Activated naive CD8-positive, alpha-beta T cell treated with anti-CD3 and anti-CD28 coated beads for 36 hours (primary cell): ENCODE results near the gene AKNAD1. TPM values are rescaled to one million over a fixed set of nuclear protein-coding genes. Genes with fewer than 3 reads are reported as not detected.

Experiments used
- DNase-seq: peaks from one replicate; pipeline ENCODE4 v3.0.0; 2021
- H3K27ac Mint-ChIP-seq: one replicate; pipeline ENCODE4 v1.8.0; 2022; ENCODE audit warnings: mild to moderate bottlenecking, moderate library complexity, mixed read lengths
- H3K27me3 Mint-ChIP-seq: one replicate; pipeline ENCODE4 v1.8.0; 2022; ENCODE audit warnings: mild to moderate bottlenecking, mixed read lengths
- H3K36me3 Mint-ChIP-seq: one replicate; pipeline ENCODE4 v1.8.0; 2021; ENCODE audit warnings: mild to moderate bottlenecking, mixed read lengths
- H3K4me1 Mint-ChIP-seq: one replicate; pipeline ENCODE4 v1.8.0; 2021; ENCODE audit warnings: mixed read lengths
- H3K4me3 Mint-ChIP-seq: one replicate; pipeline ENCODE4 v1.8.0; 2022; ENCODE audit warnings: mild to moderate bottlenecking, moderate library complexity, mixed read lengths
- H3K9me3 Mint-ChIP-seq: one replicate; pipeline ENCODE4 v1.8.0; 2022; ENCODE audit warnings: mixed read lengths
- total RNA-seq, 2 experiments: library from RNA; stranded (reverse); gene quantifications; one replicate each; pipeline ENCODE4 v1.2.3, GENCODE V29; 2021

The AKNAD1 gene
- total RNA-seq, 2 experiments from 2014 or later: not detected

DNA sequence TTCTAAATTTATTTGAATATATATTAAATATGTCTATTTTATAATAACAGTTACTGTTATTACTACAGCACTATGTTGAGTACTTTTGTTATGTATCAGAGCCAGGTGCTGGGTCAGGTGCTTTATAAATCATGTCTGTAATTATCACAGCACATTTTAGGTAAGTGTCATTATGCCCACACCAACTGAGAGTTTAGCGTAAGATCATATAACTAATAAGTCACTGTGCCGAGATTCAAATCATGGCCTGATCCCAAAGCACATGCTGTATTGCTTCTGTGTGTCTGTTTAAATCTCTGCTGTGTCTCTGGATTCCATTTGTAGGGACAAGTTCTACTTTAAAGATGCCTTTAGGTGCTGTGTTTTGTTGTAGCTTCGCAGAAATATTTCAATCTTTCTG lies 21.8 kb upstream of the AKNAD1 start:
- Mint-ChIP-seq H3K36me3 (no peaks in the 10 kb centered on the region), H3K4me1 (peaks cover 9% of the 10 kb centered on the region), H3K27ac (no peak overlapping the region), H3K27me3 (peaks cover 29% of the 10 kb centered on the region), H3K9me3 (no peaks in the 10 kb centered on the region), H3K4me3 (no peak overlapping the region)
- DNase-seq: no peak

- H3K27ac Mint-ChIP-seq: no peak overlapping the region
Measured at GRCh38 chr1:108878160-108878469, 21.2 kb upstream of the AKNAD1 start.

DNA sequence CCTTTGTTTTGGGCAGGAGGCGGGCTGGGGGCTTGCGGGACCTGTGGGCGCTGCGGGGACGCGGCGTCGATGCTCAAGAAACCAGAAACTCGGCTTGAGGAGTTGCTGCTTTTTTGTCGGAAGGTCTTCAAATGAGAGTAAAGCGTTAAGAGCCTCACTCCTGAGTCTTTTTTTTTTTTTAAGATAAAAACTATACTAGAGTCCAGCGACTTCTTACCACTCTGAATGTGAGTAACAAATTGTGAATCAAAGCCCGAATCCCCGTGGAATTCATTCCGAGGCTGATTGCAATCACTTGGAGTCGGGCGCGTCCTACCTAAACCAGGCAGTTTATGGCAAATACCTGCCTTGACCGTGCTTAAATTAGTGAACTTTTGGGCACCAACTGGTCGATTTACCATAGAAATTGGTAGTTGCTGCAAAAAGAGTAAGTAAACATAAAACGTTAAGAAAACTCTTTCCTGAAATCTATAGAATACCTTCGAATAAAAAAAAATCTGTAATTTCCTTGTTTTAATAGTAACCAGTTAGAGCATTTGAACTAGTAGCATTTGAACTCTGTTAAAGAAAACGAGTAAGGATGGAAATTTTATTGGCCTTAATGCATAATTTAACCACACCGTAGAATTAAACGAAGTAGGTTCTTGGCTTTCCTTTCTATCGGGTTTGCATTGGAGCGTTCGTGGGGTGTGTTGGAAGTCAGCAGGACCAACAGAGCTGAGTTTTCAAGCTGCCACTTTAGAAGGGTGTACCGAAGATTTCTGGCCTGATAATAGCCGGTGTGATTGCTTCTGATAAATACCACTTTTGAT lies 20.7 kb upstream of the AKNAD1 start:
- Mint-ChIP-seq H3K9me3 (no peaks in the 10 kb centered on the region), H3K27me3 (peaks cover 28% of the 10 kb centered on the region), H3K4me1 (peaks cover 9% of the 10 kb centered on the region), H3K36me3 (no peaks in the 10 kb centered on the region), H3K4me3 (peak overlapping the region; percentile 89), H3K27ac (no peak overlapping the region)
- DNase-seq: no peak

More at GRCh38 chr1:108878160-108878469, 21.2 kb upstream of the AKNAD1 start:
- DNase-seq: no peak
- Mint-ChIP-seq H3K36me3 (no peaks in the 10 kb centered on the region), H3K9me3 (no peaks in the 10 kb centered on the region), H3K4me1 (peaks cover 9% of the 10 kb centered on the region), H3K4me3 (peak overlapping the region; percentile 89), H3K27me3 (peaks cover 28% of the 10 kb centered on the region)

GRCh38 chr1:108871050-108871724 lies 14.3 kb upstream of the AKNAD1 start:
- H3K4me3 Mint-ChIP-seq: no peak overlapping the region
- no peaks in the 10 kb centered on the region for H3K9me3 Mint-ChIP-seq
- peaks cover 21% of the 10 kb centered on the region for H3K27me3 Mint-ChIP-seq
- DNase-seq: no peak
- no peaks in the 10 kb centered on the region for H3K4me1 Mint-ChIP-seq
- no peaks in the 10 kb centered on the region for H3K36me3 Mint-ChIP-seq
- H3K27ac Mint-ChIP-seq: no peak overlapping the region

DNA sequence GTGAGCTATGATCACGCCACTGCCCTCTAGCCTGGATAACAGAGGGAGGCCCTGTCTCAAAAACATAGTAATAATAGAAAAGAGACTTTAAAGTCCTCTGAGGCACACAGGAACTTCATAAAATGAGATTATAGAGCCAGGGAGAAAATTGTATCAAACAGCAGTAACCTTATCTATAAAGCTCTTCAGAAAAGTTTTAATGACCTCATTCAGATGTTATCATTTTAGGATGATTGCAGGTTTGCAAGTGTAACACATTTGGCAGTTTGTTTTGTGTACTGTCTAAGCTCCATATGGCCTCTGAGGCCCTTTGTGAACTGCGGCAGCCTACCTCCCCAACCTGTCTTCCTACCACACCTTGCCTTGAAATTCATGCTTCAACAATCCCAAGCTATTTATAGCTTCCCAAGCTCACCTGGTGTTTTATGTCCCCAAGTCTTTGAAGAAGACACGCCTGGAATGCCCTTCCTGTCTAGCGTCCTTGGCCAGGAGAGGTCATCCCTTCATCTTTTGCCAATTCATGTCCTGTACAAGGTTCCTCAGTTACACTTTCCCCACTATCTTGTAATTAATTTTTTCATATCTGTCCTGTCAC lies 8.5 kb upstream of the AKNAD1 start:
- Mint-ChIP-seq H3K9me3 (no peaks in the 10 kb centered on the region), H3K27ac (no peak overlapping the region), H3K4me3 (no peak overlapping the region), H3K36me3 (no peaks in the 10 kb centered on the region), H3K4me1 (peaks cover 4% of the 10 kb centered on the region), H3K27me3 (peaks cover 13% of the 10 kb centered on the region)
- no peak for DNase-seq

DNA sequence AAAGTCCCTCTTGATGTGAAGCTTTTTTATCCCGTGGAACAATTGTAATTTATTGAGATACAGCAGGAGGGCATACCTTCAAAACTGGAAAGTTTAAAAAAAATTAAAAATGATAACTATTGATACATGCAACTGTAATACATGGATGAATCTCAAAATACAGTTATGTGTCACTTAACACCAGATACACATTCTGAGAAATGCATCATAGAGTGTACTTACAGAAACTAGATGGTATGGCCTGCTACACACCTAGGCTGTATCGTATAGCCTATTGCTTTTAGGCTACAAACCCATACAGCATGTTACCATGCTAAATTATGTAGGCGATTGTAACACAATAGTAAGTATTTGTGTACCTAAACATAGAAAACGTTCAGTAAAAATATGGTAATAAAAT lies 7.1 kb upstream of the AKNAD1 start:
- peaks cover 4% of the 10 kb centered on the region for H3K4me1 Mint-ChIP-seq
- no peak for DNase-seq
- no peak overlapping the region for H3K4me3 Mint-ChIP-seq
- peaks cover 13% of the 10 kb centered on the region for H3K27me3 Mint-ChIP-seq
- H3K36me3 Mint-ChIP-seq: no peaks in the 10 kb centered on the region
- no peak overlapping the region for H3K27ac Mint-ChIP-seq
- no peaks in the 10 kb centered on the region for H3K9me3 Mint-ChIP-seq

- no peaks in the 10 kb centered on the region for H3K36me3 Mint-ChIP-seq
- no peak overlapping the region for H3K27ac Mint-ChIP-seq
- no peak overlapping the region for H3K4me3 Mint-ChIP-seq
- no peak for DNase-seq
- H3K27me3 Mint-ChIP-seq: peaks cover 10% of the 10 kb centered on the region
- H3K9me3 Mint-ChIP-seq: no peaks in the 10 kb centered on the region
- peaks cover 6% of the 10 kb centered on the region for H3K4me1 Mint-ChIP-seq
Measured at GRCh38 chr1:108862698-108863477, 6.0 kb upstream of the AKNAD1 start.

DNA sequence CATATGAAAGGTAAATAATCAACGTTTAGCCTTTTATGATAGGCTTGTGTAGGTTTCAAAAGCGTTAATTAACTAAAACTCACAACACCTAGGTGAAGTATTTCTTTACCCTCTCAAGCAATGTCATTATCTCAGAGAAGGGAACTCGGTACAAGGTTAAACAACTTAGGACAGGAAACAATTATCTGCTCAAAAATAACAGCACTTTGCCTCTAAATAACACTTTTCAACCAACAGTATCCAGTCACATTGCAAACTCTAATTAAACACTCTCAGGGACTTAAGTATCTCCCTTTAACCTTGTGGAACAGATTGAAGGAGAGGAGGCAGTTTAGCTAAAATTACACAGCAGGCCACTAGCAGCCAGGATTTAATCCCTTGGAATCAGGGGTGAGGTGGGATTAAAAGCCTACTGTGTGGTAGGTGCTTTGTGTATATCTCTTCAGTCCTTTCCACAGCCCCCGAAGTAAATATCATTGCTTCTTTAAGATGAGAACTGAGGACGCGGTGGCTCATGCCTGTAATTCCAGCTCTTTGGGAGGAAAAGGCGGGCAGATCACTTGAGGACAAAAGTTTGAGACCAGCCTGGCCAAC lies 5.2 kb upstream of the AKNAD1 start:
- Mint-ChIP-seq H3K27me3 (peaks cover 4% of the 10 kb centered on the region), H3K4me3 (no peak overlapping the region), H3K9me3 (no peaks in the 10 kb centered on the region), H3K27ac (no peak overlapping the region), H3K4me1 (peaks cover 6% of the 10 kb centered on the region), H3K36me3 (no peaks in the 10 kb centered on the region)
- DNase-seq: no peak

DNA sequence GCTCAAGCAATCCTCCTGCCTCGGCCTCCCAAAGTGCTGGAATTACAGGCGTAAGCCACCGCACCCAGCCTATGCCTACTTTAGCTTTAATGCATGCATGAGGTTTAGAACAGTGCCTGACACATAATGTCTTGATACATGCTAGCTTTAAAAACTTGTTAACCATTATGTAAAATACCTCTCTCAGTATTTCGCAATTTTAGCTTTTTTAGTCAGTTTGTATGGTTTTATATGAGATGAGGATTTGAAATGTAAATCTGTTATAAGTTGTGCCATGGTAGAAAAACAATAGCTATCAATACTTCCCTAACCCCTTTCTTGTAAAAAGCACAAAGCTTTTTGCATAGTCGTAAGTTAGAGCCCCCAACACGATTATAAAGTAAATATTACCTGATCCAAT lies 4.7 kb upstream of the AKNAD1 start:
- Mint-ChIP-seq H3K4me1 (peaks cover 6% of the 10 kb centered on the region), H3K27me3 (peaks cover 1% of the 10 kb centered on the region), H3K9me3 (no peaks in the 10 kb centered on the region), H3K36me3 (no peaks in the 10 kb centered on the region), H3K4me3 (no peak overlapping the region), H3K27ac (no peak overlapping the region)
- no peak for DNase-seq

DNA sequence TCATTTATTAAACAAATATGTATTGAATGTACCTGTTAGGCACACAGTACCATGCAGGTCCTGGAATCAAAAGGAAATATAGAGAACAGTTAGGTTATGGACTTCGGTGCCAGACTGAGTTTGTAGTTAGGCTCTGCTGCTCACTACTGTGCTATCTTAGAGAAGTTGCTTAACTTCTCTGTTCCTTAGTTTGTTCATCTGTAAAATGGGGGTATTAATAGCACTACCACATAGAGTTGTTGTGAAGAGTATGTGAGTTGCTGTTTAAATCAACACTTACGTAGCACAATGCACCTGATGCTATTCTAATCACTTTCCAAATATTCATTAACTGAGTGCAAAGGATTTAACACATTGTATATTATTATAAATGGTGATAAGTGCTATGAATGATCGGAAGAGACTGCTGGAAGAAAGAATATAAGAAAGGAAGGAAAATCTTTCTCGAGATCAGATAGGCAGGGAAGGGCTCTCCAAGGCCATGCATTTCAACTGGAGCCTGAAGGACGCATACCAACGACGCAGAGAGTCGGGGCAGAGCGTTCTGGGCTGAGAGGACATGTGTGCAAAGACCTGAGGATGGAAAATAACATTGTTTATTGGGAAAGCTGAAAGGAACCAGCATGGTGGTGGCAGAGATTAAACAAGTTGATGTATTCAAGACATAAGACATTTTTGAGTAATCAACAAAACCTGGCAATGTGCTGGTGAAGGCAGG lies 3.5 kb upstream of the AKNAD1 start:
- H3K27me3 Mint-ChIP-seq: no peaks in the 10 kb centered on the region
- H3K27ac Mint-ChIP-seq: no peak overlapping the region
- H3K4me1 Mint-ChIP-seq: peaks cover 6% of the 10 kb centered on the region
- no peaks in the 10 kb centered on the region for H3K36me3 Mint-ChIP-seq
- no peaks in the 10 kb centered on the region for H3K9me3 Mint-ChIP-seq
- H3K4me3 Mint-ChIP-seq: no peak overlapping the region
- DNase-seq: no peak

DNA sequence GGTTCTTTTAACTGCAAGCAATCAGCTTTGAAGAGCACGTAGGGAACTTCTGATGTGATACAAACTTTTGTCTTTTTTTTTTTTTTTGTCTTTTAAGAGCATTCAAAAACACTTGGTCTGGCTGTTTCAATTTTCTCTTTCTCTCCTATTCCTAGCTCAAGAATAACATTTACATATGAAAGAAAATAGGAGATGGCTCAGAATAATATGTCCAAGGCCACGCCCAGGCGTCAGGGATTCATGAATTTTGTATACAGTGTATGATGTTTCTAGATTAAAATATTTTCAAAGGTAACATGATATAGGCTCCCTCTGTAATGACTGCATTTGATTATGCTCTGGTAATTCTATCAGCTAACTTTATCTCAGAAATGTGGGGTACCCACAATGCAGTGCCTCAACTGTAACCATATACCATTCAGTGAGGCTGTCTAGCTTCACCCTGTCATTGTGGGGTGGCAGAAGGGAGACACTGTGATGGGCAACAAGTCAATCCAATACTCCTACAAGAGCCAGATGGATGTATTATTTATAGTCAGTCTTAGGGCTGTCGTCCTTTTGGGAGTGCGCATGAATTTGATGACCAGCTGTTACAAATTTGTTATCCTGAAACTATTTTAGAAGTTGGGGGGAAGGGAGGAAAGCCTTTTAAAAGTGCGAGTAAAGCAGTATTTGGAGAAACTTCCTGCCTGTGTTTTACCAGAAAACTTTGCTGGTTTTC lies 1.5 kb upstream of the AKNAD1 start:
- Mint-ChIP-seq H3K27me3 (peaks cover 4% of the 10 kb centered on the region), H3K27ac (no peak overlapping the region), H3K9me3 (no peaks in the 10 kb centered on the region), H3K36me3 (no peaks in the 10 kb centered on the region), H3K4me3 (no peak overlapping the region), H3K4me1 (peaks cover 6% of the 10 kb centered on the region)
- DNase-seq: no peak

DNA sequence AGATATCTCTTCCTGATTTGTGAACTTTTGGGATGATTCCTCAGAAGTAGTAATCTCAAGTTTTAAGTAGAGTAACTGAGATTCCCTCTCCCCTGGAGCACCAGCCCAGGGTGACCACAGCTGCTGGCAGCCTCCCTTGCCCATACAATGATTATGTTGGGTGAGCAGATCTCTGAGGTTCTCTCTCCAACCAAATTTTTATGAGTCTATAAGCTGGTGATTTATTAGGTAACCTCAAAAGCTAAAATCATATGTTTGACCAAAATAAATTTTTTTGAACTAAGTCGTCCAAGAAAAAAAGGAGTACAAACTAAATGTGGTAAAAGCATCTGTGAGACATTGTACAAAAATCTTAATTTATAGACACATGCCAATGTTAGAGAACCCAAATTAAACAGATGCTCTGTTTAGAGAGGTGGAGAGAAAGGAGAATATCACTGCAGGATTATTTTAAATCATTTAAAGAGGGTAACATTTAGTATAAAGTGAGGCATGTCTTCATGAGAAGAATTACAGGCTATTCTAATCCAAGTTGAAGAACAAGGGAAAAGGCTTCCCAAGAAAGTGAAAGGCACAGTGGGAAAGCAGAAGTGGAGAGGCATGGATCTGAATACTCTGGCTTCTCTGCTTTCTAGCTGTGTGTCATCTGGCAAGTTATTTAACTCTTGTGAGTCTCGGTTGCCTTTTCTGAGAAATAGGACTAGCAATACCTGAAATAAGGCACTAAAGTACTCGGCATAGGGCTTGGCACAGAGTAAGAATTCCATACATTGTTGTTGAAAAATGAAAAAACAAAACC lies 2.5 kb downstream of the AKNAD1 start:
- Mint-ChIP-seq H3K36me3 (no peaks in the 10 kb centered on the region), H3K9me3 (no peaks in the 10 kb centered on the region), H3K27ac (no peak overlapping the region), H3K4me1 (peaks cover 2% of the 10 kb centered on the region), H3K27me3 (peaks cover 7% of the 10 kb centered on the region), H3K4me3 (no peak overlapping the region)
- DNase-seq: no peak

GRCh38 chr1:108852221-108852975 lies 4.5 kb downstream of the AKNAD1 start:
- no peak for DNase-seq
- H3K4me3 Mint-ChIP-seq: no peak overlapping the region
- H3K27ac Mint-ChIP-seq: no peak overlapping the region
- H3K9me3 Mint-ChIP-seq: no peaks in the 10 kb centered on the region
- no peaks in the 10 kb centered on the region for H3K36me3 Mint-ChIP-seq
- H3K27me3 Mint-ChIP-seq: peaks cover 7% of the 10 kb centered on the region
- no peaks in the 10 kb centered on the region for H3K4me1 Mint-ChIP-seq
